Mucosa of descending colon (tissue), 3 donors: ENCODE results near the gene CCDC13. TPM values are rescaled to one million over a fixed set of nuclear protein-coding genes. Genes with fewer than 3 reads are reported as not detected.
"Not testable (repeated sequence)": the region's sequence is repeated elsewhere in the genome, so short reads cannot be mapped to it uniquely, and the experiment has no call there.

ENCODE experiments used
- ATAC-seq: fragments of 200-7000 bp; cut with Tn5 transposase; one replicate; pipeline ENCODE4 v1.9.1; 2020; ENCODE audit warnings: mild to moderate bottlenecking, moderate library complexity
- DNase-seq, 3 donors: peaks; one replicate each; pipeline ENCODE4 v3.0.0-alpha.2; 2020
- H3K36me3 ChIP-seq: fragments of 200-600 bp; one replicate; pipeline ENCODE4 v1.8.0; 2021; ENCODE audit warnings: low read depth, mild to moderate bottlenecking
- H3K4me1 ChIP-seq: fragments of 200-600 bp; one replicate; pipeline ENCODE4 v1.8.0; 2021; ENCODE audit warnings: low read depth, mild to moderate bottlenecking
- H3K4me3 ChIP-seq: fragments of 200-600 bp; one replicate; pipeline ENCODE4 v1.8.0; 2021; ENCODE audit warnings: mild to moderate bottlenecking
- H3K9me3 ChIP-seq: fragments of 200-600 bp; one replicate; pipeline ENCODE4 v1.8.0; 2021; ENCODE audit warnings: mild to moderate bottlenecking
- CTCF ChIP-seq: fragments of 200-600 bp; IDR thresholded peaks from one replicate; pipeline ENCODE4 v1.8.0; 2022; ENCODE audit warnings: antibody characterized with exemption, mild to moderate bottlenecking
- intact Hi-C, 2 donors: fragments of 100-400 bp; cut with DNase I in 1 of 2; cut with micrococcal nuclease in 1 of 2; formaldehyde crosslinking; loops; one replicate each; pipeline versions ENCODE4 v1.11.0 to v1.11.1; 2022; cut with DNase I, micrococcal nuclease
- total RNA-seq, 3 donors: library from RNA; stranded (reverse); fragmentation: NEBNext Ultra II Directional in 2 of 3; extraction: Animal tissue kit (Norgen Biotek cat#: 25700) in 2 of 3; gene quantifications; one replicate each; pipeline versions ENCODE4 v1.2.1 to v1.2.4, GENCODE V29; 2021 to 2023
- donor health status: DM: no; HTN: no; CAD: no; lungs with moderate emphysema.
- donor health status: DM: no; HTN: no; CAD: no.
- donor health status: DM: no; HTN: yes; CAD: no.

CCDC13 gene
- total RNA-seq, 3 donors from 2014 or later, result 2.2 to 3.3 (median 3.0) TPM

DNA sequence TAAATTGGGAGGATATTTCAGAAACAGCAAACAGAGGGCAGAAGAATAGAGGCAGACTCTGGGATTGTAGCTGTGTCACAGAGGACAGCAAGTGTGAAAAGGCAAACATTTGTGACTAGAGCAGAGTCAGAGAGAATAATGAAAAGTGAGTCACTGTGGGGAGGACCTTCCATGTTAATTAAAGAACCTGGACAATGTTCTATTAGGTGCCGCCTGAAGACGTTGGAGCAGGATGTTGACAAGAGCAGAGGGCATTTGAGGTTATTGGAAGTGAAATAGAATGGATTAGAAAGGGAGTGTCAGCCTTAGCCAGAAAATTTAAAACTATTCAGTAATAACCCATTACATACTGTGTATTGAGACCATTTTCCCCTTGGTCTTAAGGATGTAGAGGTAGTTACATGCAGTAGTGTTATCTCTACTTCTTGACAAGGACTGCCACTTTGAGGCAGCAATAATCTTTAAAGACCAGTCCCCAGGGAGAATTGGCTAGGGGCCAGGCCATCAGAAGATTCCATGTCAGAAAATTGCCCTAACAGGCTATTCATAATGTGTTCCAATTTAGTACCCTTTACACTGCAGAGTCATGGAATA is 42.0 kb upstream of the CCDC13 start:
- Histone ChIP-seq H3K9me3 (no peaks in the 10 kb centered on the region), H3K4me3 (no peak overlapping the region), H3K4me1 (peaks cover 28% of the 10 kb centered on the region), H3K36me3 (no peaks in the 10 kb centered on the region)
- intact Hi-C loops, result no loop called here
- no peak for DNase-seq
- no peak for TF ChIP-seq CTCF
- peak; percentile 81 for ATAC-seq

DNA sequence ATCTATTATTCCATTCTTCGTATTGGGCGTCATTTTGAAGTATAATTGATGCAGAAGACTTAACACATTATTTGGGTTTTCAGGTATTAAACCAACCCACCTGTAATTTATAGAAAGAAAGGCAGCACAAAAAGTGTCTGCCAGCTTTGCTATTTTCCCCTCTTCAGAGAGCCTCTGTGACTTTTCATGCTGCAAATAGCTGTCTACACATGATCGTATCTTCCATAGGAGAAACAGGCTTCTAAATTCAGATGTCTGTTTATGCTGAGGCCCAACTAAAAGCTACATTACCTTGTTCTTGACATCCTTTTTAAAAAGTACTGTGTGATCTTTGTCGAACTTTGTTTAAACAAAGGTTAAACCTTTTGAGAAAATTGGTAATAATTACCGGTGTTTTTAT is 41.2 kb upstream of the CCDC13 start:
- peaks cover 20% of the 10 kb centered on the region for H3K4me1 ChIP-seq

GRCh38 chr3:42811118-42811883 is 38.2 kb upstream of the CCDC13 start:
- peak in 2 of 3 donors; percentile 47 to 63 for DNase-seq
- H3K36me3 ChIP-seq, H3K9me3 ChIP-seq, intact Hi-C loops, H3K4me3 ChIP-seq: not testable (repeated sequence)
- peaks cover 11% of the 10 kb centered on the region for H3K4me1 ChIP-seq
- ATAC-seq, result peak; percentile 16

More for the DNA sequence above, 41.2 kb upstream of the CCDC13 start:
- DNase-seq, result no peak
- no peak for ATAC-seq
- no peak for TF ChIP-seq CTCF
- intact Hi-C loops, result no loop called here
- no peaks in the 10 kb centered on the region for H3K9me3 ChIP-seq
- H3K4me3 ChIP-seq, result no peak overlapping the region
- H3K36me3 ChIP-seq, result no peaks in the 10 kb centered on the region

GRCh38 chr3:42810706-42811105 is 37.7 kb upstream of the CCDC13 start:
- H3K4me3 ChIP-seq, intact Hi-C loops, H3K4me1 ChIP-seq, H3K36me3 ChIP-seq, H3K9me3 ChIP-seq, DNase-seq: not testable (repeated sequence)
- ATAC-seq, result peak; percentile 39

DNA sequence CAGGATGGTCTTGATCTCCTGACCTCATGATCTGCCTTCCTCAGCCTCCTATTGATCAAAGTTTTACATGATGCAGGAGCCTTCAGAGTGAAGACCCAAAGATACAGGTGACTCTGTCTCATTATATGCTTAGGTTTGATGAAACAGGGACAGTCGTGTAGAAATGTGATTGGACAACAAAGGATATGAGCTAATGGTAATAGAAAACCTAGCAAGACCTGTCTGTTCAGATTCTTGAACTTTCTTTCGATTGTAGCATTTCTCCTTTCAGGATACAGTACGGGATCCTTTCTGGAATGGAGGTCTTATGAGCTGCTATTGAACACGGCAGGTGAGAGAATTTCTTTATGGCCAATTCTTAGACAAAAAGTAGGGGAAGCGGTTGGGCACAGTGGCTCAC is 36.1 kb upstream of the CCDC13 start, which contains the start of gene ACKR2:
Gene ACKR2 (plus strand): TSS at position 244 of the 400 bp plus-strand sequence. CDS start 55,058 bp downstream, outside the sequence.
- TF ChIP-seq CTCF, result no peak
- ATAC-seq, result no peak
- Histone ChIP-seq H3K4me1 (peaks cover 12% of the 10 kb centered on the region), H3K36me3 (no peaks in the 10 kb centered on the region), H3K9me3 (no peaks in the 10 kb centered on the region), H3K4me3 (no peak within 1 kb of the TSS)
- intact Hi-C loops, result no loop called here
- DNase-seq, result no peak

- DNase-seq (no peak), ATAC-seq (no peak)
- Histone ChIP-seq H3K4me1 (peaks cover 12% of the 10 kb centered on the region), H3K9me3 (no peaks in the 10 kb centered on the region), H3K36me3 (no peaks in the 10 kb centered on the region), H3K4me3 (no peak overlapping the region)
- intact Hi-C loops, result no loop called here
- no peak for TF ChIP-seq CTCF
Measured at GRCh38 chr3:42807929-42808328, 34.9 kb upstream of the CCDC13 start.
